Measurements from ENCODE around the gene TWIST2. TPM values are rescaled to one million over a fixed set of nuclear protein-coding genes. Genes with fewer than 3 reads are reported as not detected.

TWIST2 gene
- total and polyA plus RNA-seq, 9 of the 15 experiments (the other 6 are each of a cell fraction or from before 2014, with no cell fraction given) = not detected

DNA sequence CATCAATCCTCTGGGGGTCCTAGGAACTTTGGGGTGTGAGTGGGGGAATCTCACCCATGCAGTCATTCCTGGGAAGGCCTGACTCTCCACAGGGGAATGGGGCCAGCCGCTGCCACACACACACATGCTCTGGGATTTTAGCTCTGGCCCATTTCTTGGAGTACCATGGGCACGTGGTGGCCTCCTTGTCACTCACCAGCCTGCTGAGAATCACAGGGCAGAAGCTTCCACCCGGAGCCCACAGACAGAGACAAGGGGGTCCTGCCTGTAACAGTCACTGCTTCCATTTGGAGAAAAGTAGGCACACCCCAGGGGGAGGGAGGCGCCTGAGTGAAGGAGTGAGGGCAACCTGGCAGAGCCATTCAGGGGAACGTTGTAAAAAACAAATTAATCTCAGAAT, 48.8 kb downstream of the TWIST2 start:
- H3K36me3 ChIP-seq (ENCODE audit: control insufficient read depth, insufficient read depth, low read length) = no peaks in the 10 kb centered on the region
- H3K4me2 ChIP-seq (ENCODE audit: insufficient read depth, low read length) = no peak overlapping the region
- peaks cover 0 to 48% of the 10 kb centered on the region in 2 experiments; a peak in 4 of 5 replicates for H3K27me3 ChIP-seq (ENCODE audit: control insufficient read depth in 2 of 2, insufficient read depth in 2 of 2, low read length in 2 of 2)
- in situ Hi-C loops (cut with MboI) (no loop called here), intact Hi-C loops (cut with micrococcal nuclease) (no loop called here)
- no peaks in the 10 kb centered on the region for H3K9me1 ChIP-seq (ENCODE audit: control insufficient read depth, insufficient read depth, low read length)
- no peaks in the 10 kb centered on the region for H4K20me1 ChIP-seq (replicated peaks; ENCODE audit: control insufficient read depth, insufficient read depth, low read length)
- WGBS (ENCODE audit: insufficient coverage, low coverage, missing lambda C conversion rate) = 2% methylated on average over 4 of the region's 5 CpGs
- no peak overlapping the region for H3K9ac ChIP-seq (ENCODE audit: insufficient read depth in 1 of 2, low read depth in 2 of 2, low read length in 2 of 2)
- H3K9me3 ChIP-seq (replicated peaks; ENCODE audit: control insufficient read depth, insufficient read depth, low read depth, low read length) = no peaks in the 10 kb centered on the region
- ATAC-seq = no peak
- CTCF ChIA-PET (ENCODE audit: low intra/inter-chr PET ratio) = no interaction called here
- no TSS peak for BruUV-seq (replicated peaks)
- no peak overlapping the region for H3K27ac ChIP-seq (ENCODE audit: extremely low read depth, low read depth, low read length)
- H3K4me1 ChIP-seq (replicated peaks in 1 of 2; ENCODE audit: control insufficient read depth in 2 of 2, insufficient read depth in 2 of 2, low read length in 2 of 2) = no peaks in the 10 kb centered on the region
- no peak for DNase-seq (ENCODE audit: extremely low read depth in 1 of 4, low spot score in 3 of 4)
- no peak overlapping the region for H2AFZ ChIP-seq (ENCODE audit: low read depth, low read length)
- H3K4me3 ChIP-seq = no peak overlapping the region
- no peaks in the 10 kb centered on the region for H3K79me2 ChIP-seq (ENCODE audit: control insufficient read depth, insufficient read depth, low read length)
- TF ChIP-seq BACH1 (tag; IDR thresholded peaks at IDR 0.05) = no peak
- no peak for TF ChIP-seq YY1 (IDR thresholded peaks at IDR 0.05; ENCODE audit: borderline replicate concordance in 1 of 3, control insufficient read depth in 1 of 3, extremely low read depth in 1 of 3, insufficient read depth in 3 of 3, insufficient read length in 1 of 3, insufficient replicate concordance in 2 of 3, low read depth in 1 of 3, low read length in 2 of 3)
- no peak for TF ChIP-seq TBL1XR1 (IDR thresholded peaks at IDR 0.05; ENCODE audit: low read length in 2 of 2)
- no peak for TF ChIP-seq ETV6 (IDR thresholded peaks at IDR 0.05; ENCODE audit: borderline replicate concordance in 1 of 2, low read depth in 2 of 2, low read length in 1 of 2)
- no peak for TF ChIP-seq ETV6 (CRISPR knock-in tag; IDR thresholded peaks at IDR 0.05; ENCODE audit: borderline replicate concordance)
- no peak for TF ChIP-seq HNRNPK (IDR thresholded peaks at IDR 0.05; ENCODE audit: low read depth, low read length, poor library complexity, severe bottlenecking)
- no peak for TF ChIP-seq ZNF518B (CRISPR knock-in tag; IDR thresholded peaks at IDR 0.05)
- no peak for TF ChIP-seq ESRRA (IDR thresholded peaks at IDR 0.05; ENCODE audit: borderline replicate concordance, low read depth)
- TF ChIP-seq, protein P1, sequence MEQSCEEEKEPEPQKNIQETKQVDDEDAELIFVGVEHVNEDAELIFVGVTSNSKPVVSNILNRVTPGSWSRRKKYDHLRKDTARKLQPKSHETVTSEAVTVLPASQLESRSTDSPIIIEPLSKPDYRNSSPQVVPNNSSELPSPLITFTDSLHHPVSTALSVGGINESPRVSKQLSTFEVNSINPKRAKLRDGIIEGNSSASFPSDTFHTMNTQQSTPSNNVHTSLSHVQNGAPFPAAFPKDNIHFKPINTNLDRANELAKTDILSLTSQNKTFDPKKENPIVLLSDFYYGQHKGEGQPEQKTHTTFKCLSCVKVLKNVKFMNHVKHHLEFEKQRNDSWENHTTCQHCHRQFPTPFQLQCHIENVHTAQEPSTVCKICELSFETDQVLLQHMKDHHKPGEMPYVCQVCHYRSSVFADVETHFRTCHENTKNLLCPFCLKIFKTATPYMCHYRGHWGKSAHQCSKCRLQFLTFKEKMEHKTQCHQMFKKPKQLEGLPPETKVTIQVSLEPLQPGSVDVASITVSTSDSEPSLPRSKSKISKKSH (CRISPR knock-in tag; IDR thresholded peaks at IDR 0.05) = no peak
- no peak for TF ChIP-seq ZSCAN32 (CRISPR knock-in tag; IDR thresholded peaks at IDR 0.05)
- TF ChIP-seq ZNF24 (IDR thresholded peaks at IDR 0.05) = no peak
- TF ChIP-seq RFX7 (CRISPR knock-in tag; IDR thresholded peaks at IDR 0.05) = no peak
- POLR2A ChIA-PET = no interaction called here
- FAIRE-seq = no peak

Measured in K562 (cell line).